ENCODE measurements around the gene ZNF23. TPM values are rescaled to one million over a fixed set of nuclear protein-coding genes. Genes with fewer than 3 reads are reported as not detected.

Gene ZNF23
- total RNA-seq, 1 donor from 2014 or later = 5.6 TPM

- peak; percentile 53 for DNase-seq
Observed at GRCh38 chr16:71426069-71426879, 35.8 kb downstream of the ZNF23 start.

GRCh38 chr16:71425746-71426068 is 36.3 kb downstream of the ZNF23 start:
- DNase-seq = no peak

- DNase-seq = no peak
Observed at GRCh38 chr16:71424626-71425025, 37.4 kb downstream of the ZNF23 start.

- DNase-seq = no peak
Observed at GRCh38 chr16:71423865-71424264, 38.2 kb downstream of the ZNF23 start.

- no peak for DNase-seq
Observed at GRCh38 chr16:71423016-71423415, 39.0 kb downstream of the ZNF23 start.

GRCh38 chr16:71421911-71422310 is 40.1 kb downstream of the ZNF23 start:
- peak; percentile 37 for DNase-seq

- no peak for DNase-seq
Observed at GRCh38 chr16:71414038-71414437, 48.0 kb downstream of the ZNF23 start.

- no peak for DNase-seq
Observed at GRCh38 chr16:71413341-71413740, 48.7 kb downstream of the ZNF23 start.

- DNase-seq = peak; percentile 81
Observed at GRCh38 chr16:71412270-71413160, 49.5 kb downstream of the ZNF23 start.

- DNase-seq = no peak
Observed at GRCh38 chr16:71410146-71410545, 51.9 kb downstream of the ZNF23 start.

- no peak for DNase-seq
Observed at GRCh38 chr16:71409011-71409775, 52.9 kb downstream of the ZNF23 start.

- DNase-seq = no peak
Observed at GRCh38 chr16:71408536-71408935, 53.5 kb downstream of the ZNF23 start.

- DNase-seq = no peak
Observed at GRCh38 chr16:71407731-71408130, 54.3 kb downstream of the ZNF23 start.

GRCh38 chr16:71406724-71407123 is 55.3 kb downstream of the ZNF23 start:
- no peak for DNase-seq

GRCh38 chr16:71406316-71406715 is 55.7 kb downstream of the ZNF23 start:
- no peak for DNase-seq

- DNase-seq = no peak
Observed at GRCh38 chr16:71404364-71404763, 57.7 kb downstream of the ZNF23 start.

- DNase-seq = no peak
Observed at GRCh38 chr16:71402674-71403073, 59.4 kb downstream of the ZNF23 start.

GRCh38 chr16:71402007-71402406 is 60.0 kb downstream of the ZNF23 start:
- no peak for DNase-seq

GRCh38 chr16:71399801-71400563 is 62.1 kb downstream of the ZNF23 start:
- DNase-seq = no peak

All from dermis blood vessel endothelial cell (primary cell).